ENCODE measurements around the gene TMEM185B.
"Not testable (repeated sequence)": the region's sequence is repeated elsewhere in the genome, so short reads cannot be mapped to it uniquely, and the experiment has no call there.

TMEM185B gene

GRCh38 chr2:120223034-120223912, at the start of gene TMEM185B:
TSS of gene TMEM185B (minus strand) at chr2:120223400. CDS start at chr2:120222976, 424 bp downstream.
- peak; percentile 62 for DNase-seq

GRCh38 chr2:120271711-120272379, 48.6 kb upstream of the TMEM185B start:
- no peak for DNase-seq

GRCh38 chr2:120269816-120270215, 46.6 kb upstream of the TMEM185B start:
- no peak for DNase-seq

- DNase-seq: no peak
Observed at GRCh38 chr2:120269076-120269744, 46.0 kb upstream of the TMEM185B start.

GRCh38 chr2:120267348-120267747, 44.1 kb upstream of the TMEM185B start:
- DNase-seq: no peak

- DNase-seq: no peak
Observed at GRCh38 chr2:120265006-120265405, 41.8 kb upstream of the TMEM185B start.

GRCh38 chr2:120262761-120263428, 39.7 kb upstream of the TMEM185B start:
- no peak for DNase-seq

GRCh38 chr2:120262150-120262549, 39.0 kb upstream of the TMEM185B start:
- no peak for DNase-seq

- DNase-seq: no peak
Observed at GRCh38 chr2:120261387-120262006, 38.3 kb upstream of the TMEM185B start.

- no peak for DNase-seq
Observed at GRCh38 chr2:120260736-120261135, 37.5 kb upstream of the TMEM185B start.

- not testable (repeated sequence) for DNase-seq
Observed at GRCh38 chr2:120259939-120260338, 36.7 kb upstream of the TMEM185B start.

- DNase-seq: no peak
Observed at GRCh38 chr2:120258196-120258595, 35.0 kb upstream of the TMEM185B start.

GRCh38 chr2:120257522-120257921, 34.3 kb upstream of the TMEM185B start:
- no peak for DNase-seq

- DNase-seq: no peak
Observed at GRCh38 chr2:120256651-120257000, 33.4 kb upstream of the TMEM185B start.

GRCh38 chr2:120255986-120256650, 32.9 kb upstream of the TMEM185B start:
- DNase-seq: no peak

- no peak for DNase-seq
Observed at GRCh38 chr2:120255071-120255470, 31.9 kb upstream of the TMEM185B start.

- no peak for DNase-seq
Observed at GRCh38 chr2:120254178-120254577, 31.0 kb upstream of the TMEM185B start.

- DNase-seq: no peak
Observed at GRCh38 chr2:120253021-120253882, 30.1 kb upstream of the TMEM185B start.

GRCh38 chr2:120252225-120253020, 29.2 kb upstream of the TMEM185B start, which contains the start of gene RALB:
TSS of gene RALB (plus strand) at chr2:120252852. CDS start at chr2:120278665, 25,813 bp downstream.
- DNase-seq: peak; percentile 92

- DNase-seq: no peak
Observed at GRCh38 chr2:120251880-120252224, 28.7 kb upstream of the TMEM185B start.
